HG02678 (cell line): ENCODE measurements around the gene PAIP2B.
A peak's percentile ranks its signal among the peaks of the same experiment; 100 is the strongest.
"Not testable (repeated sequence)": the region's sequence is repeated elsewhere in the genome, so short reads cannot be mapped to it uniquely, and the experiment has no call there.

Experiments
- ATAC-seq: cut with Tn5 transposase; IDR thresholded peaks from one replicate; pipeline ENCODE4 v1.9.1; 2021; ENCODE audit warnings: mild to moderate bottlenecking, moderate library complexity; ENCODE audit not compliant: unreplicated experiment

Gene PAIP2B

DNA sequence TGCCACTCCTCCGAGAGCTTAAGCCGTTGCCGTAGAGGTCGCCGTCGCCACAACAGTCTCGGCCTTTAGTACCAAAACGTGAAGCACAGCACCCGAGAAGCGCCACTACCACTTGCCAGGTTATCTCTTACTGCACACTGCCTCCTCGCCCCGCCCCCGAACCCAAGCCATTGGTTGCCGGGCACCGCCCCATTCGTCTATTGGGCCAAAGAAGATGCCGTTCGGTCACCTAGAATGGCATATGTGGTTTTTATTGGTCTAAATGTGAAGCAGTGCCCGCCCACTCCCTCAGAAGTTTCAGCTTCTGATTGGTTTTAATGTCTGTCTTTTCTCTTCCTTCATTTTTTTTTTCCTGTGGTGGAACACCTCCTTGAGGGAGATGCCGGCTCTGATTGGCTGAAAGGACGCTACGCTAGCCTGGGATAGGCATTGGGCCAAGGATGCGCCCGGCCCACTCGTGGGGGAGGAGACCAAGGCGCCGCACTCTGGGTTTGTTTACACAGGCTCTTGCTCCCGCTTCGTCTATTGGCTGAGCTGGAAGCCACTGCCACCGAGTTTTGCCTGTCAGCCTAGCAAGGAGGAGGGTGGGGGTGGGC lies at the start of gene PAIP2B:
TSS of gene PAIP2B (minus strand) at position 139 of the 596 bp plus-strand sequence. CDS start 24,514 bp downstream, outside the sequence.
- ATAC-seq, result peak; percentile 92

DNA sequence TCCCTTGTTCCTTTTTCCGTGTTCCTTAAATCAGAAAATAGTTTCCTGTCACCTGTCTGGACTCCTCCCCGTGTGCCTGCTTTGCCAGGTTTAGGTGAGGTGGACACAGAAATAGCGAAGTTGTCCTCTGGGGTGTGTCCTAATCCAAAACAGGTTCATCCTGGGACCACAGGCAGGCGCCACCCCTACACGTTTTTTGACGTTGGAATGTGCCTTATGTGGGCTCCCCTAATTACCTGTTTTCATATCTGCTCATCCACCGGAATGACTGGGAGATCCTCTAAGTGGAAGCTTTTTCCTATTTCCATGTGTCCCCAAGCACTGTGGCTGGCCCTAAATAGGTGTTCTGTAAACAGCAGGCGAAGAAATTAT lies 49.0 kb upstream of the PAIP2B start:
- ATAC-seq, result no peak

DNA sequence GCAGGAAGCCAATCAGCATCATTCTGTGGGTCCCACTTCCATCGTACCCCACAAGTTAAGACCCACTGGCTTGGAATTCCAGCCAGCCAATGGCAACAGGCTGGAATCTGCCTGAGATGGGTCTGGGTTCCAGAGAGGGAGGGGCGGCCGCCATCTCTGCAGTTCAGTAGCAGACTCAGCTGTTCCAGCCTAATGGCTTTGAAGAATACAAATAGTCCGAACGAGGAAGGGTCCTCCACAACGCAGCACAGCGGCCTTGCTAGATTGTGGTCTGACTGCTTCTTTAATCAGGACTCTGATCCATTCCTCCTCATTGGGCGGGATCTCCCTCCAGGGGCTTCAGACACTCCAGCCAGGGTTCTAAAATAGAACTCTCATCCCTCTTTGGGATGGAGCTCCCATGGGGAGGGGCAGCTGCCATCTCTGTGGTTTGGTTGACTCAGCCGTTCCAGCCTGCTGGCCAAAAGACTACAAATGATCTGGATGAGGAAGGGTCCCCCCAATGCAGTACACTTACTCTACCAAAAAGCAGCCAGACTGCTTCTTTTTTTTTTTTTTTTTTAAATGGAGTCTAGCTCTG lies 42.7 kb upstream of the PAIP2B start:
- no peak for ATAC-seq

GRCh38 chr2:71263386-71263785 lies 36.5 kb upstream of the PAIP2B start:
- no peak for ATAC-seq

- ATAC-seq, result no peak
Measured at GRCh38 chr2:71261534-71261933, 34.6 kb upstream of the PAIP2B start.

GRCh38 chr2:71256421-71256820 lies 29.5 kb upstream of the PAIP2B start:
- no peak for ATAC-seq

- ATAC-seq, result no peak
Measured at GRCh38 chr2:71254776-71255175, 27.9 kb upstream of the PAIP2B start.

DNA sequence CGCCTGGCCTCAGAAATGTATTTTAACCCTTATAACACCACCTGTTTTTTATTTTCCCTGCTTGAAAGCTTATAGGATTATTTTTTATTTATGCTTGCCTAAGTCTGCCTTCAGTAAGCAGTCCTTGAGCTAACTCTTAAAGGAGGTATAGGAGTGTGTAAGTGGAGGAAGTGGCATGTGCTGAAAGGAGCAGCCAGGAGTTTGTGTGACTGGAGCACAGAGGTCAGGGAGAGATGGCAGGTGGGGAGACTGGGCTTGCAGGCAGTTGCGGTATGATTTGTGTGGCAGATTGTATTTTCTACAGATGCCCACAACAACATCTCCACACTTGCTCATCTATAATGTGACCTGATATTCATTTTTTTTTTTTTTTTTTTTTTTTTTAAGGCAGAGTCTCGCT lies 27.2 kb upstream of the PAIP2B start:
- no peak for ATAC-seq

DNA sequence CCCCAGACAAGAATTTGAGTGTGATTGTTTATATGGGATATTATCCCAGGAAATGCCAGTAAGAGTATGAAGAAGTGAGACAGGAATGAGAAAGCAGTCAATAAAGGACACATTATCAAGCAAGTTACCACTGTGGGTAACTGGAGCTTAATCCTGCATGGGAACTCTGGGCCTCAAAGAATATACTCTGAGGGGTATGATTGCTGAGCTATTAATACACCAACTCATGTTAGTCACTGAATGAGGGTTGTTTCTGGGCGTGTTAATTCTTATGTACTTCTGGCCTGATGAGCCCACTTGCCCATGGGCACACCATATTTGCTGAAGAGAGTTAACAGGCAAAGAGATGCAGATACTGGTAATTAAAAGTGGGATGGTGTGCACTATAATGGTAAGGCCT lies 26.6 kb upstream of the PAIP2B start:
- no peak for ATAC-seq

DNA sequence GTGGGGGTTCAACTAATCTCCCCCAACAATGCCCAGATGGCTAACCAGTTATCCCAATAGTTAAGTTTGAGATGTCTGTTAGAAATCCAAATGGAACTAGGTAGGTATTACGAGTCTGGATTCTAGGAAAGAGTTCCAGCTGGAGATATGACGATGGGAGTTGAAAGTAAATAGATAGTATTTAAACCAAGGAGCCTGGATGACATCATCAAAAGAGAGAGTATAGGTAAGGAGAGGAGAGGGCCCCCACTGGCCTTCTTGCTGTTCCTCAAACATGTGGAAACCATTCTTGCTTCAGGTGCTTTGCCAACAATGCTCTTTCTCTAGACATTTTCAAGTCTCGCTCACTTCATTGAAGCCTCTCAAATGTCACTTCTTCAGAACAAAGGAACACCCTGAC lies 26.0 kb upstream of the PAIP2B start:
- ATAC-seq, result no peak

GRCh38 chr2:71250935-71251334 lies 24.0 kb upstream of the PAIP2B start:
- ATAC-seq, result no peak

DNA sequence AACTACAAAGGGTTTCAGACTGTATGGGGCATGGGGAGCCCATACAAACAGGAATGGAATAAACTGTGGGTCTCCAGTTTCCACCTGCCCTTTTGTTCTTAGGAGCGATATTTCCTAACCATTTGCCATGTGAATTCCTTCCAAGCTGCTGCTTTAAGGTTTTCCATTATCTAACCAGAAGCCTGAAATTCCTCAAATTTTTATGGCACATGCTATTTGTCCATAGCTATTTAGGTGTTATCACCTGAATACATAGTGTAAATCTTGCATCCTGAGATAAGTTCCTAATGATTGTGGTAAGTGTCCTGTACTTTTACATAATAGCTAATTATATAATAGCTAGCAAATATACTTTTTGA lies 17.4 kb upstream of the PAIP2B start:
- ATAC-seq, result no peak

DNA sequence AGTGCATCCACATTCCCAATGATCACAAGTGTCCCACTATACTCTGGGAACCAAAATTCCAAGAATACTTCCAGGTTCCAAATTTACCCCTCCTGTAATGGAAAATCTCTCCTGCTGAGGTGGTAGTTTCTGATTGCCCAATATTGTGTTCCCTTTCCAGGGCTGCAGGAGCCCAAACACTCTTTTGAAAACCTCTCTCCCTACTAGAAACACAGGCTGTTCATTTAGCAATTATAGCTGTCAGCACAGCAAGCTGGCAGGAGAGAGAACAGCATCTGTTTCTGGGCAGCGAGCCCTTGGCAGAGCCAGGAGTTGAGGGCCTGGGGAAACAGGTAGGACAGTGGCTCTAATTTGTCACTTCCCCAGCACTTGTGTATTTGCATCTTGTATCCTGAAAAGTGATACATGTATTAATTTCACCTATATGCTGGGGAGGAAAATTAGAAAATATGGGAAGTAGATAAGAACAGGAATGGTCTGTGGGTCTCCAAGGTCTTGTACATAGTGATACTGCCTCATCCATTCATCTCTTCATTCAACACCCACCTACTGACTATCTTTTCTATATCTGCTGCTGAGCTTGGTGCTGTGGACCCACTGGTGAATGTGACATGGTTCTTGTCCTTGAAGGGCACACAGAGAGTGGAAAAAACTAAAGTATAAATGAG lies 16.9 kb upstream of the PAIP2B start:
- ATAC-seq, result no peak

- ATAC-seq, result no peak
Measured at GRCh38 chr2:71240794-71241193, 13.9 kb upstream of the PAIP2B start.

DNA sequence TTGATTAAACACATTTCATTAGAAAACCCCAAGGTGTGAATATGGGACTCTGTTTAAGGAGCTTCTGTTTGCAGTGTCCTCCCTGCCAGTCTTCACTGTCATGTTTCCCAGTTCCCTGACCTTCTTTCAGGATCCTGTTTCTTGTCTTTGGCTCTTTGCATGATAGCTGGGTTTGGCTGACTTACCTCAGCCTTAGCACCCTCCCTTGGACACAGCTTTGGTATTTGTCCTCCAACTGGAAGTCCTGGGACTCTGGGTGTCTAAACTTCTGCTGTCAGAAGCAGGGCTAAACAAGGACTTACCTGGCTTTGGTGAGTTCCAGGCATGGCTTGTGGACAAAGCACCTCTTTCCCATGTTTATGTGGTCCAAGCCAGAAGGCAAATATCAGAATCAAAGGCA lies 11.2 kb upstream of the PAIP2B start:
- no peak for ATAC-seq

DNA sequence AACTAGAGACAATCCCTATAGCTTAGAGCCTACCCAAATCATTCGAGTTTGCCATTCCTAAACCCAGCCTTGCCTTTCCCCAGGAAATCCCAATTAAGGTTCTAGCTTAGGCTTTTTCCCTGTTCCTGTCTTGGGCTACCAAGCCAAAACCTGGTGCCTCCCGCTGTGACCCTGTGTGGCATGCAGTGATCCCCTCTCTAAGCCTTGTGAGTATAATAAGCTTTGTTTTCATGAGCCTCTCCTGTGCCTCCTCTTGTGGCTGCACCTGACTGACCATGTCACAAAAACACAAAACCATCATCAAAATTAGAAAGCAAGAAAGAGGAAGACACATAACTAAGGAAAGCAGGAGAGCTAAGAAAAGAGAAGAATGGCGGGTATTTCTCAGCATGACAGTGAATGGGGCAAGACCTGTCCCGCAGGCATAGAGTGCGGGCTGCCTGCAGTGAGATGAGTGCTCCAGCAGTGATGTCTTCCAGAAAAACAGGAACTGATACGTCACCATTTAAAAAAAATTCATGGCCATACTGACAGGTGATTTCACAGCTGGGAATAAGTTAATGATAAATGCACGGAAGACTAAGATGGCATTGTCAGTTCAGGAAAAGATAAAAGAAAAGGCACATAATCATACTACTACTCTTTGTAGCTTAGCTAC lies 9.2 kb upstream of the PAIP2B start:
- no peak for ATAC-seq

- ATAC-seq, result not testable (repeated sequence)
Measured at GRCh38 chr2:71233072-71233471, 6.2 kb upstream of the PAIP2B start.

GRCh38 chr2:71226096-71226964 lies 573 bp downstream of the PAIP2B start:
- no peak for ATAC-seq

GRCh38 chr2:71224935-71225334 lies 2.0 kb downstream of the PAIP2B start:
- ATAC-seq, result no peak

DNA sequence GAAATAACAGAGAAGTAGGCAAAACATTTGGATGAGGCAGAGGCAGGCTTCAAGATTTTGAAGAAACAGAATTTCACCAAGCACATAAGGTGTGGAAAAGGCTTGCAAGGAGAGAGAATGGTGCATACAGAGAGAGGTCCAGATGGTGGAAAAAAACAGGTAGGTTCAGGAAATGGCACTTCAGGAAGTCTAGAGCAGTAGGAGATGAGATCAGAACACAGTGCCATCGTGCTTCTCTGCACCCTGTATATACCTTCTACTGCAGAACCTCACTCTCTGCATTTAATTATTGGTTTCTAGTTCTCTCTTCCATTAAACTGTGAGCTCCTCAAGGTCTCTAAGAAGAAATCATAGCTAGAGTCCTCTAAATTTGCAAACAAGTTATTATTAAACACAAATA lies 2.4 kb downstream of the PAIP2B start:
- no peak for ATAC-seq

GRCh38 chr2:71223767-71224333 lies 3.1 kb downstream of the PAIP2B start:
- ATAC-seq, result no peak
